Measurements from ENCODE around the gene SLC25A5.
"Not testable (repeated sequence)": the region's sequence is repeated elsewhere in the genome, so short reads cannot be mapped to it uniquely, and the experiment has no call there.

SLC25A5 gene

DNA sequence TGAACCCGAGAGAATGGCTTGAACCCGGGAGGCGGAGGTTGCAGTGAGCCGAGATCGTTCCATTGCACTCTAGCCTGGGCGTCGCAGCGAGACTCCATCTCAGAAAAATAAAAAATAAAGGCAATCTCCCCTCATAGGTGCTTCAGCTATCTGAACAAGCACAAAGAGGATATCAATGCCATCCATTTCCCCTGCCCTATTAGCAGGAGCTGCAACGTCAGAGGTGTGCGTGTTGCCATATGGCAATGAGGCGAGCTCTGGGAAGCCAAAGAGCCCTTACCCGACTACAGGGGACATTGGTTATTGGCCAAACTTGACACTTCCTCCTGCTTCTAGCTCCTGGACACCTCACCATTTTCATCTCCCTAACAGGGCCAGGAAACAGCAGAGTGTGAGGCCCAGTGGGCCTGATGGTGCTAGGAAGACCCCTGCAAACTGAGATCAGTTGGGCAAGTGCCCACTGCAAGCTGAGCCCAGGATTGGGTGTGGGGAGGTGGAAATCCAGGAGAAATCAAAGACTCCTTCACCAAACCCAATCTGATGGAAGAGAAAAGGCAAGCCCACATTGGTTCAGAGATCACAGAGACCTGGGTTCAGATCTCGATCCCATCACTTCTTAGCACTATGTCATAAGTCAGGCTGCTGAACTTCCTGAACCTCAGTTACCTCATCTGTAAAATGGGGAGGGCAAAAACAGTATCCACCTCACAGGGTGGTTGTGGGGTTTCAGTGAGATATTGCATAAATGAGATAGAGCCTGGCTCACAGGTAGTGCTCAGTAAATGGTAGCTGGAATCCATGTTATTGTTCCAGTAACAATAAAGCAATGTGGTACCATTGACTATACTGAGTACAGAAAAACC, 21.2 kb downstream of the SLC25A5 start:
- no peaks in the 10 kb centered on the region for H3K4me1 Mint-ChIP-seq
- no peak overlapping the region for H3K4me3 Mint-ChIP-seq
- H3K27ac Mint-ChIP-seq = no peak overlapping the region
- H3K9me3 Mint-ChIP-seq = no peaks in the 10 kb centered on the region
- H3K36me3 Mint-ChIP-seq = no peaks in the 10 kb centered on the region
- no peaks in the 10 kb centered on the region for H3K27me3 Mint-ChIP-seq

DNA sequence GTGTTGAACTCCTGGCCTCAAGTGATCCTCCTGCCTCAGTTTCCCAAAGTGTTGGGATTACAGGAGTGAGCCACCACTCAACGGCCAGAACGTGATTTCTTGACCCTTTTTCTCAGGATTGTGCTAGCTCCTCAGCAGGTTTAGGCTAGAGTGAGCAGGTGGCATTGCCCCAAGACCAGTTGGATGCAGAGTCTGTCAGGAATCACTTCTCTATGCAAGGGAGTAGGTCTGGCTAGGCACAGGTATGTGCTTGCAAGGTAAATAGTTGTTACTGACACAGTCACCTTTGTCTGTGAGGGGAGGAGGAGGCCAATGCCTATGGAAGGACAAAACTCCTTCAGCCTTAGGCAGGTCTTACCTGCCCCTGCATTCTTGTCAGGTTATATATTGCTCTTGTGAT, 24.2 kb downstream of the SLC25A5 start:
- H3K27me3 Mint-ChIP-seq = no peaks in the 10 kb centered on the region
- H3K4me3 Mint-ChIP-seq = no peak overlapping the region

DNA sequence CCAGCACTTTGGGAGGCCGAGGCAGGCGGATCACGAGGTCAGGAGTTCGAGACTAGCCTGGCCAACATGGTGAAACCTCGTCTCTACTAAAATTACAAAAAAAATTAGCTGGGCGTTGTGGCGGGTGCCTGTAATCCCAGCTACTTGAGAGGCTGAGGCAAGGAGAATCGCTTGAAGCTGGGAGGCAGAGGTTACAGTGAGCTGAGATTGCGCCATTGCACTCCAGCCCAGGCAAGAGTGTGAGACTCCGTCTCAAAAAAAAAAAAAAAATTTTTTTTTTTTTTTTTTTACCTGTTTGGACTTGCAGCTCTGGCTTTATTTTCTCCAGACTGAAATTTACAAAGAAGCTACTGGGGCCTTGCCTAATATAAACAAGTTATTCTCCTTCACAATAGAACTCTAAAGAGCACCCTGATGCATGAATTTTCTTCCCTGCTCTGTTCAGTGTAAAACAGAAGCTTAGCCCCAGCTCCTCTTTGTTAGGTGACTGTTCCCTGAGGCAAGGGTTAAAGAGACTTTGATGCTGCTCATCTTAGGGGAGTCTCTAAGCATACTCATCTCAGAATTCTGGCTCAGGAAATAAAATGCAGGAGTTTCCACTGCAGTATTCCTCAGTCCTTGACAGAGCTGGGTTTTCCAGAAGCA, 25.7 kb downstream of the SLC25A5 start:
- H3K4me3 Mint-ChIP-seq, H3K36me3 Mint-ChIP-seq, H3K27ac Mint-ChIP-seq, H3K27me3 Mint-ChIP-seq, H3K9me3 Mint-ChIP-seq: not testable (repeated sequence)
- H3K4me1 Mint-ChIP-seq = peaks cover 12% of the 10 kb centered on the region

More for the DNA sequence above, 24.2 kb downstream of the SLC25A5 start:
- Mint-ChIP-seq H3K9me3 (no peaks in the 10 kb centered on the region), H3K27ac (no peak overlapping the region), H3K36me3 (no peaks in the 10 kb centered on the region), H3K4me1 (peaks cover 12% of the 10 kb centered on the region)

DNA sequence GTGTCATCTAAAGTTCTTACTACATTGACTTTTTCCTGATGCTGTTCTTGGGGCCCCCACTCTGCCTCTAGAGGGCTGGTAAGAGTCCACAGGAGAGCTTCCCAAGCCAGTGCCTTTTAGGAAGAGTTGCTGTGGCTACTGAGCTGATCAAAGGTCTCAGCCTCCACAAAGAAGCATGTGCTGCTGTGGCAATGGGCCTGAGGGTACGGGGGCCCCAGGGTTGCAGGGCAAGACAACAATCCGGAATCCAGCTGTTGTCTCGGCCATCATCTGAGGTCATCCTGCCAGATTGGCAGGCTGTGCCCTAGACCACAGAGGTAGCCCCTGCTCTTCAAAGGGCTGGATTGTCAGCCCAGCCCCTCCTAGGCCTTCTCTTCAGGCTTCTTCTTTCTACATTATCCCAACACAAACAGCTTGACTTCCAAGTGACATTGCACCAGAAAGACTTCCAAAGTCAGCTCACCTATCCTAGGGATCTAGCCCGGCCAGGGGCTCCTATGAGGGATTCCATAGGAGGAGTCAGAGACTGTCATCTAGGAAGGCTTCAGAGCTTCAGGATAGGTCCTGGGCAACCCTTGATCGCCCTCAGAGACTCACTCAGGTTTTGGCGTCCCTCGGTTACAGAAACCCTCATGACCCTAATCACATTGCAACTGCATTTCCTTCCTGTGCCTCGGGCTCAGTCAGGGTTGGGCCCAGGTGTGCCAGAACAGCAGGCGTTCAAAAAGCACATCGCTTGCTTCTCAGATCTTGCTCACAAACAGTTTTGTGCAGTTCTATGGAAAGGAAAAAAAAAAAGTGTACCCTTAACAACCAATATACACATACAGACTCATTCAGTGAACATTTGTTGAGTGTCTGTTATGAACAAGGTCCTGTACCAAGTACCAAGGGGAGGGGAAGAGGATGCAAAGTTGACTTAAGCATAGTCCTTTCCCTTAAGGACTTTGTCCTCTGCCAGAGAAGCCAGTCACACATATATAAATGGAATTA, 27.8 kb downstream of the SLC25A5 start:
- H3K4me3 Mint-ChIP-seq = no peak overlapping the region
- peaks cover 12% of the 10 kb centered on the region for H3K4me1 Mint-ChIP-seq
- H3K36me3 Mint-ChIP-seq = no peaks in the 10 kb centered on the region
- no peaks in the 10 kb centered on the region for H3K9me3 Mint-ChIP-seq
- no peaks in the 10 kb centered on the region for H3K27me3 Mint-ChIP-seq
- H3K27ac Mint-ChIP-seq = peak overlapping the region; percentile 31

DNA sequence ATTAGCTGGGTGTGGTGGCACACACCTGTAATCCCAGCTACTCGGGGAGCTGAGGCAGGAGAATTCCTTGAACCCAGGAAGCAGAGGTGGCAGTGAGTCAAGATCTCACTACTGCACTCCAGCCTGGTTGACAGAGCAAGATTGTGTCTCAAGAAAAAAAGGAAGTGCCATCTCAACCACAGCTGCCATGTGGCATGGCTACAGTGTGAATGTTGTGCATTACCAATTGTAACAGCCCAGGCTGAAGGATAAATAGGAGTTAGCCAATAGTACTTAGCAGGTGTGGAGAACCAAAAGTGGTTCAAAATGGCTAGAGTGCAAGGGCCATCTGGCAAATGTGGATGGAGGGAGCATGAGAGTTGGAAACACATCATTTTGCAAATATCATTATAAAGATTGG, 28.9 kb downstream of the SLC25A5 start:
- Mint-ChIP-seq H3K27ac (no peak overlapping the region), H3K27me3 (no peaks in the 10 kb centered on the region), H3K36me3 (no peaks in the 10 kb centered on the region), H3K4me1 (peaks cover 21% of the 10 kb centered on the region), H3K9me3 (no peaks in the 10 kb centered on the region), H3K4me3 (no peak overlapping the region)

DNA sequence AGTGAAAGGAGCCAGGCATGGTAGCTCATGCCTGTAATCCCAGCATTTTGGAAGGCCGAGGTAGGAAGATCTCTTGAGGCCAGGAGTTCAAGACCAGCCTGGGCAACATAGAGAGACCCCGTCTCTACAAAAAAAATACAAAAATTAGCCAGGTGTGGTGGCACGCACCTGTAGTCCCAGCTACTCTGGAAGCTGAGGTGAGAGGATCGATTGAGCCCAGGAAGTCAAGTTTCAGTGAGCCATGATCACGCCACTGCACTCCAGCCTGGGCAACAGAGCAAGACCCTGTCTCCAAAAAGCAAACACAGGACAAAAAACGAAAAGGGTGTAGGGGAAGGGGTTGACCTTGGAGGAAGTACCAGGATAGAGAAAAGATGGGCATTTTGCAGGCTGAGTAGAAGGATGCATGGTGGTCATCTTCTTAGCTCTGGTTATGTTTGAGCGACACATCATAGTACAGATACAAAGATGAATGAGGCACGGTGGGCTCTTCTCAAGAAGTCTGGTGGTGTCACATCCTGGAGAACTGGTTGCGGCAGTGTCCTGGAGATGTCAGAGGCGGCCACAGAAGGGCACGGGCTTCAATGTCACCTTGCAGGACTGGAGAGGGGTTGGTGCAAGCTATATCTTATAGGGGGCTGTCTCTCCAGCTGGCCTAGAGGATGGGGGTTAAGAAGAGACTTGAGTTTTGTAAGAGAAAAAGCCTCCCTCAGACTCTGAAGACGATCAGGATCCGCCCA, 32.0 kb downstream of the SLC25A5 start:
- Mint-ChIP-seq H3K4me1 (peaks cover 31% of the 10 kb centered on the region), H3K27me3 (no peaks in the 10 kb centered on the region), H3K9me3 (no peaks in the 10 kb centered on the region), H3K4me3 (no peak overlapping the region), H3K36me3 (no peaks in the 10 kb centered on the region), H3K27ac (no peak overlapping the region)

DNA sequence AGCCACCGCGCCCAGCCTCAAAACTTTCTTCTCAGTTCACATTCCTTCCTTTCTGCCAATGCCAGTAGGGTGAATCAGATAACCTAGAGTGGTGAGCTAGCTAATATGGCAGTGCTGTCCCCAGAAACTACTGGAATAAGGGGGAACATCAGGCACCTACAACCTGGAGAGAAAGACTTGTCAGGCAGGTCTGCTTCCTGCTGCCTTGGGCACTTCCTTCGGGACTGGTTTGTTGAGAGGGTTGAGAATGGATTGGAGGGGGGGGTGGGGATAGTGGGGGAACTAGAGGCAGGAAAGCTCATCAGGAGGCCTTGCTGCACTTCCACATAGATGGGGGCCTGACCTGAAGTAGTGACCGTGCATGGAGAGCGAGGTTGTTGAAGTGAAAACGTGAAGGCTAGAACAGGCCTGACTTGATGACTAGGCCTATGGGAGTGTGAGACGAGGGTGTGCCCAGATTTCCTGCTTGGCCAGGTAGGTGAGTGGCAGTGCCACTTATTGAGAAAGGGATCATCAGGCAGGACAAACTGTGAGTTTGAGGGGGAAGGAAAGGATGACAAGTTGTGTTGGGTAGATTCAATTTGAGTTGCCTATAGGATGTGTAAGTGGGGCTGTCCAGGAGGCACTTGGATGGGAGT, 33.4 kb downstream of the SLC25A5 start:
- no peaks in the 10 kb centered on the region for H3K27me3 Mint-ChIP-seq
- H3K4me3 Mint-ChIP-seq = no peak overlapping the region
- peaks cover 22% of the 10 kb centered on the region for H3K4me1 Mint-ChIP-seq
- no peaks in the 10 kb centered on the region for H3K9me3 Mint-ChIP-seq
- H3K27ac Mint-ChIP-seq = no peak overlapping the region
- no peaks in the 10 kb centered on the region for H3K36me3 Mint-ChIP-seq

DNA sequence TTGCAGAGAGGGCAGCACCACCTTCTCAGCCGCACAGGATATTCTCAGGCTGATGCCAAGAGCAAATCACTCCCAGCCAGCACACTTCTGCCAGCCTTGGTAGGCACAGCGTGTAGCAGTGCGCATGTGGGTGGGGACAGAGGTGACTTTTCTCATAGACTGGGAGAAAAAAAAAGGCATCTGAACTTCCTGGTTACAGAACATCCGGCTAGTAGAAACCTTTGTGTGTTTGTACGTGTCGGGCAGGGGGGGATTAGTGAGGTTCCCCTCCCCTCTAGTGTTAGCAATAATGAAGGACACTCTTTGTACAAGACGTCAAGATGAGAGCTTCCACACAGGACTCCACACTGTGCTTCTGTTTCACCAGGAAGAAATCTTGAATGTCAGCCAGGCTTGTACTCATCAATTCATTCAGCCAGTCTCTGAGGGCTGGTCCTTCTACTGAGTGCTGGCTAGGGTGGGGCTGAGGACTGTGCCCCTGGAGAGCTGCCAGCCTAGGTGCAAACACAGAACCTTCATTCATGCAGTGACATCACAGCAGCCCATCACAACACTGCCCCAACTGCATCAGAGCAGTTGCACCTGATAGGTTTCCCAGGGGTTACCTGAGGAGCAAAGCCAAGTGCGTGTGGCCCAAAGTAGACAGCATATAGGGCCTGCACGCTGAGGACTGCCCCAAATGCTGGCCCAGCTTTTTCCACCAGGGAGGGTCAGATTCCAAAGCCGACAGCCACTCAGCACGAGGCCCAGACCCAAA, 34.7 kb downstream of the SLC25A5 start:
- Mint-ChIP-seq H3K4me3 (peak overlapping the region; percentile 15), H3K27ac (peak overlapping the region; percentile 89)

DNA sequence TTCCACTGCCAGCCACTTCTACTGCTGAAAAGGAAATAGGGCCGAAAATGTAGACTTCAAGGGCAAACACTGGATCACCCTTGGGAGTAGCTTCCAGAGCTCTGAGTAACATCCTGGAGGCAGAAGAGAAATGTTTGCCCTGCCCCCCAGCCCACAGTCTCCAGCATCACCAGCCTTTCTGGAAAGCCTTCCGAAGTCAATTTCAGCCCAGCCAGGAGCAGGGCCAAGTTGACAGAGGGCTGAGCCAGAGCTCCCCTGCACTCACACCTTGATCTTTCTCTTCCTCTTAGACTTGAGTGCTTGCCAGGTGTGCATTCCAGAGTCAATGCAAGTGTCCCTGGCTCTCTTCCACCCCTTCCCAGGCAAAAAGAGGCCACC, 35.2 kb downstream of the SLC25A5 start:
- H3K4me3 Mint-ChIP-seq = no peak overlapping the region
- no peak overlapping the region for H3K27ac Mint-ChIP-seq
- H3K36me3 Mint-ChIP-seq = no peaks in the 10 kb centered on the region
- H3K27me3 Mint-ChIP-seq = no peaks in the 10 kb centered on the region
- no peaks in the 10 kb centered on the region for H3K9me3 Mint-ChIP-seq
- peaks cover 18% of the 10 kb centered on the region for H3K4me1 Mint-ChIP-seq

More for the DNA sequence above, 34.7 kb downstream of the SLC25A5 start:
- peaks cover 18% of the 10 kb centered on the region for H3K4me1 Mint-ChIP-seq
- no peaks in the 10 kb centered on the region for H3K9me3 Mint-ChIP-seq
- no peaks in the 10 kb centered on the region for H3K36me3 Mint-ChIP-seq
- no peaks in the 10 kb centered on the region for H3K27me3 Mint-ChIP-seq

DNA sequence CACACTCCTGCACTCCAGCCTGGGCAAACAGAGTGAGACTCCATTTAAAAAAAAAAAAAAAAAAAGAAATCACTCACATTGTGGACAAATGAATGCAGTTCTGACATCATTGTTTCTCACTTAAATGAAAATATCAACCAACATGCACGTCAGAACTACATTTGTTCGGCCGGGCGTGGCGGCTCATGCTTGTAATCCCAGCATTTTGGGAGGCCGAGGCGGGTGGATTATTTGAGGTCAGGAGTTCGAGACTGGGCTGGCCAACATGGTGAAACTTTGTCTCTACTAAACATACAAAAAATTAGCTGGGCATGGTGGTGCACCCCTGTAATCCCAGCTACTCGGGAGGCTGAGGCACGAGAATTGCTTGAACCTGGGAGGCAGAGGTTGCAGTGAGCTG, 36.9 kb downstream of the SLC25A5 start:
- not testable (repeated sequence) for H3K4me3 Mint-ChIP-seq, H3K36me3 Mint-ChIP-seq, H3K27ac Mint-ChIP-seq, H3K9me3 Mint-ChIP-seq, H3K27me3 Mint-ChIP-seq
- peaks cover 18% of the 10 kb centered on the region for H3K4me1 Mint-ChIP-seq

DNA sequence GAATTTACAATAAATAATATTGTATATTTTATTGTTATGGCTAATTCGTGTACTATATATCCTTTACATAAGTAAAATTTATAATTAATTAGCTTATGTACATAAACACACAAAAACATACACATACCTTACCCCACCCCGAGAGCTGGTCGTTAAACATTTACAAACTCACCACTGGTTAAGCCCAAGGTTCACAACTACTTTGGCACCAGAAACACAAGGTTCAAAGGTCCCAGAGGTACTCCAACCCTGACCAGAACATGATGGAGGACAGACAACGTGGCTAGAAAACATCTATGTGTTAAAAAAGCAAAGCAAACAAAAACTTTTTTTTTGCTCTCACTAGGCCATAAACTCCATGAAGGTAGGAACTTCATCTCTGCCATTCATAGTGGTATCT, 37.7 kb downstream of the SLC25A5 start:
- Mint-ChIP-seq H3K9me3 (no peaks in the 10 kb centered on the region), H3K27ac (no peak overlapping the region), H3K4me1 (peaks cover 18% of the 10 kb centered on the region), H3K36me3 (no peaks in the 10 kb centered on the region), H3K27me3 (no peaks in the 10 kb centered on the region), H3K4me3 (no peak overlapping the region)

DNA sequence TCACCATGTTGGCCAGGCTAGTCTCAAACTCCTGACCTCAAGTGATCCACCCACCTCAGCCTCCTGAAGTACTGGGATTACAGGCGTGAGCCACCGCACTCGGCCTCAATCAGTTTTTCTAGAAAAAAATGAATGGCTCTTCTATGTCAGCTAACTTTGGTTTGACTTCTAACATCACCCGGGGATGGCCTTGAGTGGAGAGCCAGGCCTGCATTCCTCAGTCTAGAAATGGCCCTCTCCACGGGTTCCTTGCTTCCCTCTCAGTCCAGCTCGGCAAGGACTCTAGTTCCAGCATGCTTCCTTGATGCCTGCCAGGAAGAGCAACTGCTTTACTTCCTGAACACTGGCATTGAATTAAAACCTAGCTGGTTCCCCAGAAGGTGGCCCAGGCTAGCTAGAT, 39.0 kb downstream of the SLC25A5 start:
- Mint-ChIP-seq H3K27me3 (no peaks in the 10 kb centered on the region), H3K4me1 (peaks cover 9% of the 10 kb centered on the region), H3K27ac (no peak overlapping the region), H3K9me3 (no peaks in the 10 kb centered on the region), H3K36me3 (no peaks in the 10 kb centered on the region), H3K4me3 (no peak overlapping the region)

DNA sequence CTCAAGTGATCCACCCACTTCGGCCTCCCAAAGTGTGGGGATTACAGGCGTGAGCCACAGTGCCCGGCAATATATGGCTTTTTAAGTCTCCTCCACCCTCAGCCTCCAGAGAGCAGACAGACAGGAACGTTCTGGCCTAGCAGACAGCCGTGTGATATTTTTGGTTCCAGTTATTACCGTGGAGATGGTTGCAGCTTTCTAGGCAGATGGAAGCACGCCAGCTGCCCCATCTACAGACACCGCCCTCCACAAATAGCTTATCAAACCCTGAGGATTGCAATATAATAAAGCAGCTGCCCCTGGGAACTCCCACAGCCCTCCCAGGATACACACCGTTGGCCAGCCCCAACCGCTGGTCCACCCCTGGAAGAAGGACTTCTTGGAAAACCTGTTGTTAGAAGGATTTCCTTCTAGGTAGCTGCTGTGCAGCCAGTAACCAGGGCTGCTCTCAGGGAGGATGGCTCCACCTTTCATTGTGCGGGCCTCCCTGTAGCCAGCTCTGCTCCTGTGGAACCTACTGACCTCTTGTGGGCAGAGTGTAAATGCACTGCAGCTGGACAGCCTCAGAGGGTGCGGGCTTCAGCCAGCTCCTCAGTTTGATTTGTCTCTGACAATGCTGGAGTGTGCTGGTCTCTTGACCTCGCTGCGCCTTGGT, 44.0 kb downstream of the SLC25A5 start:
- Mint-ChIP-seq H3K27ac (no peak overlapping the region), H3K27me3 (no peaks in the 10 kb centered on the region), H3K36me3 (no peaks in the 10 kb centered on the region), H3K4me3 (no peak overlapping the region), H3K4me1 (peaks cover 3% of the 10 kb centered on the region), H3K9me3 (no peaks in the 10 kb centered on the region)

All from activated naive CD4-positive, alpha-beta T cell treated with anti-CD3 and anti-CD28 coated beads, Interleukin-2, amount 50 U/mL, for 24 hours (primary cell).